ENCODE results near the gene RAPGEF1. TPM values are rescaled to one million over a fixed set of nuclear protein-coding genes. Genes with fewer than 3 reads are reported as not detected.
A peak's percentile ranks its signal among the peaks of the same experiment; 100 is the strongest.

Gene RAPGEF1
- total RNA-seq, 1 donor from 2014 or later, result 19.8 TPM

GRCh38 chr9:131739133-131739958, 530 bp downstream of the RAPGEF1 start:
- H3K27me3 ChIP-seq (ENCODE audit: control insufficient read depth in 3 of 3, insufficient read depth in 3 of 3, low read length in 3 of 3), result no peaks in the 10 kb centered on the region
- H3K27ac ChIP-seq (ENCODE audit: low read depth, low read length), result peak overlapping the region; percentile 3
- peak overlapping the region; percentile 83 to 87 (median 83) for H3K4me3 ChIP-seq (ENCODE audit: low read length in 3 of 3)
- H3K4me1 ChIP-seq (ENCODE audit: control insufficient read depth in 3 of 3, insufficient read depth in 3 of 3, low read length in 3 of 3), result peaks cover 41 to 50% (median 44%) of the 10 kb centered on the region in 3 donors
- H3K9ac ChIP-seq (ENCODE audit: low read depth in 1 of 3, low read length in 3 of 3), result peak overlapping the region; percentile 87 to 89 (median 88)
- no peaks in the 10 kb centered on the region for H3K36me3 ChIP-seq (ENCODE audit: control insufficient read depth in 3 of 3, insufficient read depth in 3 of 3, low read length in 3 of 3)
- no peaks in the 10 kb centered on the region for H3K9me3 ChIP-seq (ENCODE audit: control insufficient read depth in 3 of 3, low read length in 3 of 3)

GRCh38 chr9:131738293-131739132, 1.4 kb downstream of the RAPGEF1 start:
- Histone ChIP-seq H3K9ac (ENCODE audit: low read depth in 1 of 3, low read length in 3 of 3) (peak overlapping the region; percentile 87 to 89 (median 88)), H3K4me3 (ENCODE audit: low read length in 3 of 3) (peak overlapping the region; percentile 83 to 87 (median 83)), H3K4me1 (ENCODE audit: control insufficient read depth in 3 of 3, insufficient read depth in 3 of 3, low read length in 3 of 3) (peaks cover 49 to 58% (median 53%) of the 10 kb centered on the region in 3 donors), H3K36me3 (ENCODE audit: control insufficient read depth in 3 of 3, insufficient read depth in 3 of 3, low read length in 3 of 3) (no peaks in the 10 kb centered on the region), H3K27me3 (ENCODE audit: control insufficient read depth in 3 of 3, insufficient read depth in 3 of 3, low read length in 3 of 3) (no peaks in the 10 kb centered on the region), H3K27ac (ENCODE audit: low read depth, low read length) (peak overlapping the region; percentile 3), H3K9me3 (ENCODE audit: control insufficient read depth in 3 of 3, low read length in 3 of 3) (no peaks in the 10 kb centered on the region)

GRCh38 chr9:131737426-131737825, 2.5 kb downstream of the RAPGEF1 start:
- Histone ChIP-seq H3K27ac (ENCODE audit: low read depth, low read length) (peak overlapping the region; percentile 58), H3K9ac (ENCODE audit: low read depth in 1 of 3, low read length in 3 of 3) (peak overlapping the region in 1 of 3 donors; percentile 40)

GRCh38 chr9:131736431-131736830, 3.4 kb downstream of the RAPGEF1 start:
- H3K36me3 ChIP-seq (ENCODE audit: control insufficient read depth in 3 of 3, insufficient read depth in 3 of 3, low read length in 3 of 3), result no peaks in the 10 kb centered on the region
- peak overlapping the region; percentile 58 for H3K27ac ChIP-seq (ENCODE audit: low read depth, low read length)
- H3K4me3 ChIP-seq (ENCODE audit: low read length in 3 of 3), result no peak overlapping the region
- peaks cover 69 to 77% (median 72%) of the 10 kb centered on the region in 3 donors for H3K4me1 ChIP-seq (ENCODE audit: control insufficient read depth in 3 of 3, insufficient read depth in 3 of 3, low read length in 3 of 3)
- H3K9ac ChIP-seq (ENCODE audit: low read depth in 1 of 3, low read length in 3 of 3), result no peak overlapping the region
- H3K27me3 ChIP-seq (ENCODE audit: control insufficient read depth in 3 of 3, insufficient read depth in 3 of 3, low read length in 3 of 3), result no peaks in the 10 kb centered on the region
- no peaks in the 10 kb centered on the region for H3K9me3 ChIP-seq (ENCODE audit: control insufficient read depth in 3 of 3, low read length in 3 of 3)

More at GRCh38 chr9:131737426-131737825, 2.5 kb downstream of the RAPGEF1 start:
- Histone ChIP-seq H3K4me3 (ENCODE audit: low read length in 3 of 3) (peak overlapping the region in 1 of 3 donors; percentile 45), H3K9me3 (ENCODE audit: control insufficient read depth in 3 of 3, low read length in 3 of 3) (no peaks in the 10 kb centered on the region), H3K4me1 (ENCODE audit: control insufficient read depth in 3 of 3, insufficient read depth in 3 of 3, low read length in 3 of 3) (peaks cover 59 to 67% (median 62%) of the 10 kb centered on the region in 3 donors), H3K36me3 (ENCODE audit: control insufficient read depth in 3 of 3, insufficient read depth in 3 of 3, low read length in 3 of 3) (no peaks in the 10 kb centered on the region), H3K27me3 (ENCODE audit: control insufficient read depth in 3 of 3, insufficient read depth in 3 of 3, low read length in 3 of 3) (no peaks in the 10 kb centered on the region)

- Histone ChIP-seq H3K4me1 (ENCODE audit: control insufficient read depth in 3 of 3, insufficient read depth in 3 of 3, low read length in 3 of 3) (peaks cover 75 to 77% (median 77%) of the 10 kb centered on the region in 3 donors), H3K9ac (ENCODE audit: low read depth in 1 of 3, low read length in 3 of 3) (peak overlapping the region in 1 of 3 donors; percentile 47), H3K27ac (ENCODE audit: low read depth, low read length) (peak overlapping the region; percentile 85), H3K9me3 (ENCODE audit: control insufficient read depth in 3 of 3, low read length in 3 of 3) (no peaks in the 10 kb centered on the region), H3K36me3 (ENCODE audit: control insufficient read depth in 3 of 3, insufficient read depth in 3 of 3, low read length in 3 of 3) (no peaks in the 10 kb centered on the region), H3K4me3 (ENCODE audit: low read length in 3 of 3) (peak overlapping the region in 1 of 3 donors; percentile 5), H3K27me3 (ENCODE audit: control insufficient read depth in 3 of 3, insufficient read depth in 3 of 3, low read length in 3 of 3) (no peaks in the 10 kb centered on the region)
Measured at GRCh38 chr9:131735238-131736128, 4.4 kb downstream of the RAPGEF1 start.

GRCh38 chr9:131734781-131735180, 5.1 kb downstream of the RAPGEF1 start:
- Histone ChIP-seq H3K36me3 (ENCODE audit: control insufficient read depth in 3 of 3, insufficient read depth in 3 of 3, low read length in 3 of 3) (no peaks in the 10 kb centered on the region), H3K9me3 (ENCODE audit: control insufficient read depth in 3 of 3, low read length in 3 of 3) (no peaks in the 10 kb centered on the region), H3K4me1 (ENCODE audit: control insufficient read depth in 3 of 3, insufficient read depth in 3 of 3, low read length in 3 of 3) (peaks cover 71 to 77% (median 73%) of the 10 kb centered on the region in 3 donors), H3K27me3 (ENCODE audit: control insufficient read depth in 3 of 3, insufficient read depth in 3 of 3, low read length in 3 of 3) (no peaks in the 10 kb centered on the region), H3K27ac (ENCODE audit: low read depth, low read length) (peak overlapping the region; percentile 85), H3K9ac (ENCODE audit: low read depth in 1 of 3, low read length in 3 of 3) (peak overlapping the region in 1 of 3 donors; percentile 47), H3K4me3 (ENCODE audit: low read length in 3 of 3) (no peak overlapping the region)

- Histone ChIP-seq H3K4me1 (ENCODE audit: control insufficient read depth in 3 of 3, insufficient read depth in 3 of 3, low read length in 3 of 3) (peaks cover 70 to 77% (median 73%) of the 10 kb centered on the region in 3 donors), H3K9ac (ENCODE audit: low read depth in 1 of 3, low read length in 3 of 3) (peak overlapping the region in 1 of 3 donors; percentile 71), H3K4me3 (ENCODE audit: low read length in 3 of 3) (no peak overlapping the region)
Measured at GRCh38 chr9:131734165-131734610, 5.7 kb downstream of the RAPGEF1 start.

GRCh38 chr9:131733541-131734061, 6.3 kb downstream of the RAPGEF1 start:
- Histone ChIP-seq H3K27ac (ENCODE audit: low read depth, low read length) (peak overlapping the region; percentile 85), H3K9ac (ENCODE audit: low read depth in 1 of 3, low read length in 3 of 3) (peak overlapping the region in 1 of 3 donors; percentile 71)

More at GRCh38 chr9:131734165-131734610, 5.7 kb downstream of the RAPGEF1 start:
- Histone ChIP-seq H3K27me3 (ENCODE audit: control insufficient read depth in 3 of 3, insufficient read depth in 3 of 3, low read length in 3 of 3) (no peaks in the 10 kb centered on the region), H3K9me3 (ENCODE audit: control insufficient read depth in 3 of 3, low read length in 3 of 3) (no peaks in the 10 kb centered on the region), H3K27ac (ENCODE audit: low read depth, low read length) (peak overlapping the region; percentile 85), H3K36me3 (ENCODE audit: control insufficient read depth in 3 of 3, insufficient read depth in 3 of 3, low read length in 3 of 3) (no peaks in the 10 kb centered on the region)

More at GRCh38 chr9:131733541-131734061, 6.3 kb downstream of the RAPGEF1 start:
- no peaks in the 10 kb centered on the region for H3K9me3 ChIP-seq (ENCODE audit: control insufficient read depth in 3 of 3, low read length in 3 of 3)
- H3K36me3 ChIP-seq (ENCODE audit: control insufficient read depth in 3 of 3, insufficient read depth in 3 of 3, low read length in 3 of 3), result no peaks in the 10 kb centered on the region
- peaks cover 69 to 77% (median 72%) of the 10 kb centered on the region in 3 donors for H3K4me1 ChIP-seq (ENCODE audit: control insufficient read depth in 3 of 3, insufficient read depth in 3 of 3, low read length in 3 of 3)
- H3K4me3 ChIP-seq (ENCODE audit: low read length in 3 of 3), result peak overlapping the region in 1 of 3 donors; percentile 10
- H3K27me3 ChIP-seq (ENCODE audit: control insufficient read depth in 3 of 3, insufficient read depth in 3 of 3, low read length in 3 of 3), result no peaks in the 10 kb centered on the region
